AG04449 (cell line): ENCODE results near the gene RETSAT.

Experiments
- CTCF ChIA-PET: fragments of 350-600 bp; formaldehyde crosslinking; extraction: SDS; loops from one replicate; lab custom pipeline; 2021; ENCODE audit warnings: antibody characterized with exemption; lab: Yijun Ruan, JAX
- POLR2A ChIA-PET: fragments of 400-600, 350-600 bp; formaldehyde crosslinking; extraction: SDS; loops from one replicate; lab custom pipeline; 2020; ENCODE audit warnings: antibody characterized with exemption, inconsistent platforms; lab: Yijun Ruan, JAX
- DNase-seq: peaks from one replicate; pipeline ENCODE4 v3.0.0-alpha.2; 2010; ENCODE audit warnings: low read depth, low spot score
- H3K4me3 ChIP-seq: 2 replicates; pipeline ENCODE4 v1.5.1; 2011; ENCODE audit warnings: low read depth, mild to moderate bottlenecking, control low read depth, low read length
- CTCF ChIP-seq: IDR thresholded peaks from one replicate; pipeline ENCODE4 v1.5.1; 2011; ENCODE audit warnings: mild to moderate bottlenecking, moderate library complexity, low read length, control low read depth, inconsistent platforms; ENCODE audit not compliant: insufficient read depth; ENCODE audit errors: missing control alignments

Gene RETSAT

GRCh38 chr2:85308896-85309555 lies 45.3 kb downstream of the RETSAT start:
- POLR2A ChIA-PET = interaction anchor here (0.5 kb wide), 1 partner anchor 363 kb away, joined by 3 read pairs; no protein-coding TSS in a partner anchor
- CTCF ChIA-PET = interaction anchor here (0.6 to 14.8 kb wide), 5 partner anchors 10 to 331 kb away, joined by 3 to 376 read pairs (median 4); no protein-coding TSS in a partner anchor
- no peak for DNase-seq
- TF ChIP-seq CTCF = no peak
- no peak overlapping the region for H3K4me3 ChIP-seq

- DNase-seq = no peak
- TF ChIP-seq CTCF = no peak
- POLR2A ChIA-PET = no interaction called here
- CTCF ChIA-PET = interaction anchor here (0.6 to 14.8 kb wide), 4 partner anchors 9 to 331 kb away, joined by 3 to 376 read pairs (median 32); no protein-coding TSS in a partner anchor
- no peak overlapping the region for H3K4me3 ChIP-seq
These were observed 46.1 kb downstream of the RETSAT start for GRCh38 chr2:85308201-85308600.

- POLR2A ChIA-PET = no interaction called here
- no peak for TF ChIP-seq CTCF
- CTCF ChIA-PET = interaction anchor here (1.5 to 14.8 kb wide), 2 partner anchors 9 to 242 kb away, joined by 6 to 376 read pairs; no protein-coding TSS in a partner anchor
- DNase-seq = no peak
- no peak overlapping the region for H3K4me3 ChIP-seq
These were observed 46.8 kb downstream of the RETSAT start for GRCh38 chr2:85307527-85307897.

GRCh38 chr2:85303780-85304531 lies 50.4 kb downstream of the RETSAT start:
- POLR2A ChIA-PET = no interaction called here
- CTCF ChIA-PET = interaction anchor here (0.7 to 14.8 kb wide), 3 partner anchors 14 to 286 kb away, joined by 3 to 376 read pairs (median 7); no protein-coding TSS in a partner anchor

GRCh38 chr2:85302121-85302520 lies 52.2 kb downstream of the RETSAT start:
- no peak for DNase-seq
- CTCF ChIA-PET = interaction anchor here (1.0 to 14.8 kb wide), 7 partner anchors 8 to 244 kb away, joined by 3 to 376 read pairs (median 61); partner anchors contain the start of gene TCF7L1
- POLR2A ChIA-PET = no interaction called here
- H3K4me3 ChIP-seq = no peak overlapping the region
- TF ChIP-seq CTCF = no peak

More at GRCh38 chr2:85303780-85304531, 50.4 kb downstream of the RETSAT start:
- TF ChIP-seq CTCF = no peak
- DNase-seq = no peak
- H3K4me3 ChIP-seq = no peak overlapping the region
